Measurements from ENCODE around the gene C11orf21.

The C11orf21 gene

DNA sequence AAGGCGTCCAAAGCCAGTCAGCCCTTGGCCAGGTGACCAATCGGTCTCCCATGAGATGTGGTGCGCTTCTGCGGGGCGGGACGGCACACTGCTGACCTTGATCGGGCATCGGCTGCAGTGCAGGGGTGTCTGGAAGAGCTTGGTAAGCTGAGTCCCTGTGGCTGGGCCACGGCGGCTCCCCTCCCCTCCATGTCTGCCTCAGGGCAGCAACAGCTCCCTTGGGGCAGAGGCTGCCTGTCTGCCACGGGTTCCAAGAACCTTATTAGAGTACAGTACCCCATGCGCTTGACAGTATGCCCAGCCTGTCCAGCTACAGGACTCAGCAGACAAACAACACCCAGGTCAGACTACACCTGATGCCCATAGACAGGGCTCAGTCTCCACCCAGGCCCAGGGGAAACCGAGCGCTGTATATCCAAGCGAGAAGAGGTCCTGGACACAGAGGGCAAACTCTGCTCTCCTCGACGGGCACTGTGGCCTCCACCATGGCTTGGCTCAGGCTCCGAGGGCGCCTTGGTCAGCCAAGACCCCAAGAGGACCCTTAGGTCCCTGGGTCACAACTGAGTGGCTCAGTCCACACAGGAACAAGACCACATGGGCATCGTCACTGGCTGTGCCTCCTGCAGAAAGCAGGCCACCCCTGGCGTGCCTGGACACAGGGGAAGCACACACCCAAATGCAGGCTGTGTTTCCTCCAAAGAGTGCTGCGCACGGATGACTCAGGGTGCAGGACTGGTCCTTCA lies 19.0 kb upstream of the C11orf21 start:
- no peak for DNase-seq

DNA sequence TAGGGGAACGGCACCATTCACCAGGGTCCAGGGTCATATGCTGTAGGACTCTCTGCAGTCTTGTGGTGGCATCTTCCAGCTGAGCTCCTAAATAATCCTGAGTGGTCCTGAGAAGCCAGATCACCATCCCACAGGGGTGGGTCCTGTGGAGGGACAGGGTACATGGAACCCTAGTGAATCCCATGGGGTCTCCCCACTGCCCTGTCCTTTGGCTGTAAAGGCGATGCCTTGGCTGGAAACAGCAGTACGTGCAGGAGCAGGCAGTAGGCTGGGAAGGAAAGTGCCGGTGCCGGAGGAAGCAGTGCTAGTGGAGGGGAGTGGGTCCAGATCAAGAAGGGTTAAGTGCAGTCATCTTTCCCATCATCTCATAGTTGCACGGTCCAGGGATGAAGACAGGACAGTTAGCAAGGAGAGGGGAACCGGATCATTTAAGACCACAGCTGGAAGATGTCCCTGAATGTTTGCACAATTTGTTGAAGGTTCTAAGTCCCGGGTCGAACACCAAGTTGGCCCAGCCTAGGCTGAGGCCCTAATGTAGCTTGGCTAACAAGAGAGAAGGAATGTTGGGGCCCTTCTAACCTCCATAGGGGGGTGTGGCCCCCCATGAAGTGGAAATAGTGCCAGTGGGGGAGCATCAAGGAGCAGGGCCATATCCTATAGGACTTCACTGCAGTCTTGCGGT lies 18.2 kb upstream of the C11orf21 start:
- no peak for DNase-seq

DNA sequence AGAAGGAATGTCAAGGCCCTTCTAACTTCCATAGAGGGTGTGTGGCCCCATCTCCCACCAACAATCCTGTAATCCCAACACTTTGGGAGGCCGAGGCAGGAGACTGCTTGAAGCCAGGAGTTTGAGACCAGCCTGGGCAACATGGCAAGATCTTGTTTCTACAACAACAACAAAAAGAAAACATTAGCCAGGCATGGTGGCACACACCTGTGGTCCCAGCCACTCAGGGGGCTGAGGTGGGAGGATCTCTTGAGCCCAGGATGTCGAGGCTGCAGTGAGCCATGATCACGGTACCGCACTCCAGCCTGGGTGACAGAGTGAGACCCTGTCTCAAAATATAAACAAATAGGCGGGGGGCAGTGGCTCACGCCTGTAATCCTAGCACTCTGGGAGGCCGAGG lies 17.0 kb upstream of the C11orf21 start:
- DNase-seq: no peak

DNA sequence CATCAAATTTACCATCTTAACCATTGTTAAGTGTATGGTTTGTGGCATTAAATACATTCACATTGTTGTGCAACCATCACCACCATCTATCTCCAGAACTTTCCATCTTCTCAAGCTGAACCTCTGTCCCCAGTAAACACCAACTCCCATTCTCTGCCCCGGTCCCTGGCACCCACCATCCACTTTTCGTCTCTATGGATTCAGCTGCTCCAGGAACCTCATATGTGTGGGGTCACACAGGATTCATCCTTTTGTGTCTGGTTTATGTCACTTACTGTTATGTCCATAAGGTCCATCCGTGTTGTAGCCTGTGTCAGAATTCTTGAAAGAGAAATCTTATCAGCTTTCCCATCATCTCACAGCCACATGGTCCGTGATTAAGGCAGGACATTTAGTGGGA lies 16.4 kb upstream of the C11orf21 start:
- no peak for DNase-seq

DNA sequence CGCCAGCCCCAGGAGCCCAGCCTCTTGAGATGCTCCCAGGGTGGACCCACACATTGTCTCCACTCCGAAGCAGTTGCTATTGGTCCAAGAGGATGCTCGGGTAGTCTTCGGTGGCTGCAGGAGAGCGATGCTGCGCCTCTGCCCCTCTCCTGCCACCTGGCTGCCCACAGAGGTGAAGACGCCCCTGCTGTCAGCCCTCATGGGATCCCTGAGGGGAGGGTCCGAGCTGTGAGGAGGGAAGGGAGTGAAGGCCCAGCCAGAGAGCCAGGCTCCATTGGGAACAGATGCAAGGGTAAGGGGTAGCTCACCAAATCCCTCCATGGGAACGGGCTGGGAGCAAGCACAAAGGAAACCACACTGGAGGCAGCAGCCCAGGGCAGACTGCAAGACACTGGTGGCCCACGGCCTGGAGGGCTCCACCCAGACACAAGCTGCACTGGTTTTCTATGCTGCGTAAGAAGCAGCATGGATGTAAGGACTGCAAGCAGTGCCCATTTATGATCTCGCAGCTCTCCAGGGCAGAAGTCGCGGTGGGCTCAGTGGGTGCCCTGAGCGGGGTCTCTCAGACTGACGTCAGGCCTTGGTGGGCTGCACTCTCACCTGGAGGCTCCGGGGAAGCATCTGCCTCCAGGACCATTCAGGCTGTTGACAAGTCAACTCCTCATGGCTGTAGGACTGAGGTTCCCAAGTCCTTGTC lies 15.8 kb upstream of the C11orf21 start:
- no peak for DNase-seq

DNA sequence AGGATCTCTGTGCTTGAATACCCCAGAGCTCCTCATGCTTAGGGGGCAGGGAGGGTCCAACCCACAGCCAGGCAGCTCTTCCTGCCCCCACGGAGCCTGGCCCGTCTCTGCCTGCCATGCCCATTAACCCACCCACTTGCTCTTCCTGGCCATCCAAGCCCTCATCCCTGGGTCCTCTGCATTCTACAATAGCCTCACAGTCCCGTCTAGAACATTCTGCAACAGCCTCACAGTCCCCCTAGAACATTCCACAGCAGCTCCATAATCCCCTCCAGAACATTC lies 15.2 kb upstream of the C11orf21 start:
- no peak for DNase-seq

DNA sequence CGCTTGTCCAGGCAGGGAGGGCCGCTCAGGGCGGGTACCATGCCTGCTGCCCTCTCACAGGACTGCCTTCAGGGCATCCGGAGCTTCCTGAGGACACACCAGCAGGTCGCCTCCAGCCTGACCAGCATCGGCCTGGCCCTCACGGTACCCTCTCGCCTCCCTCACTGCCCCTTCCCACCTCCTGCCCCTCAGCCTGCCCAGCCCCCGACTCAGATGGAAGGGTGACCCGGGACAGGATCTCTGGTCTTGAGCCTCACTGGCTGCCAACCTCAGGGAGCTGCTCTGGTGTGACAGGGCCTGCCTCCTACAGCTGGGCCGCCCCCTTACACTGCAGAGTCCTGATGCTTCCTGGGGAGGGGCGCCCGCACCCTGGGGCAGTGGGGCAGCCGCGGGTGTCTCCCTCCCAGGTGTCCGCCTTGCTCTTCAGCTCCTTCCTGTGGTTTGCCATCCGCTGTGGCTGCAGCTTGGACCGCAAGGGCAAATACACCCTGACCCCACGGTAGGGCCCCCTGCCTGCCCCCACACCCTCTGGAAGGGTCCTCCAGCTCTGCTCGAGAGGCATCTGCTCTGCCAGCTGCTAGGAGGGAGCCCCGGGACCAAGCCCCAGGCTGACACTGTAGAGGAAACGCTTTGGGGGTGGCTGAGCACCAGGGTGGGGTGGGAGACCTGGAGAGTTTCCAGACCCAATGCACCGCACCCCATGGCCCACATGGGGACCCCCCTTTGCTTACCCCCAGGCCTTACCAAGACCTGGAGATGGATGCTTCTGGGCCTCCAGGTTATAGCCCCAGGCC lies 14.6 kb upstream of the C11orf21 start:
- DNase-seq: no peak

DNA sequence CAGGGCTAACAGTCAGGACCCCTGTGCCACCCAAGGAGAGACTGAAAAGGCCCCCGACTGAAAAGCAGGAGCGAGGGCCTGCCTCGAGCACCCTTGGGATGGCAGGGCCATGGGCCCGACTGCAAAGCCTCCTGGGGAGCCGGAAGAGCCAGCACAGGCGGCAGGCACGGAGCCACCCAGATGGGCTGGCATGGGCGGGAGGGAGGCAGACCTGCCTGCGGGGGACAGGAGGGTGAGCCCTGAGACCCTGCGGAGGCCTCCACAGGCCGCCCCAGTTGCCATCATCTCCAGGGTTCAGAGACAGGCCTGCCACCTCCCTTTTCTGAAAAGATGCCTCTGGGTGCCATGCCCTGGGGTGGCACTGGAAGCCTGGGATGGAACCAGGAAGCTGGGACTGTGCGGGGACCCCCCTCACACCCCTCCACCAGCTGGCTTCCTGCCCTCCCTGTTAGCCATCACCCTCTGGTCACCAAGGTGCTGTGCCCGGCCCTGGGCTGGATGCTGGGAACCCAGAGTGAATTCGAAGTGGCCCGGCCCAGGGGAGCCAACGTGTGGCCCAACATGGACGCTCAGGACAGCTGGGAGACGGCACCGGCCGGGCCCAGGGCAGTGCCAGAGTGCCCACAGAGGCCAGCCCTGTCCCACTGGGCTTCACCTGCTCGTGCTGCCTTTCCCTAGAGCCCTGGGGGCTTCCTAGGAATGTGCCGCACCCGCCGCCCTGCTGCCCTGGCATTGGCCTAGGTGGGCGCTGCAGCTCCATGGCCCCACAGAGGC lies 13.9 kb upstream of the C11orf21 start:
- no peak for DNase-seq

DNA sequence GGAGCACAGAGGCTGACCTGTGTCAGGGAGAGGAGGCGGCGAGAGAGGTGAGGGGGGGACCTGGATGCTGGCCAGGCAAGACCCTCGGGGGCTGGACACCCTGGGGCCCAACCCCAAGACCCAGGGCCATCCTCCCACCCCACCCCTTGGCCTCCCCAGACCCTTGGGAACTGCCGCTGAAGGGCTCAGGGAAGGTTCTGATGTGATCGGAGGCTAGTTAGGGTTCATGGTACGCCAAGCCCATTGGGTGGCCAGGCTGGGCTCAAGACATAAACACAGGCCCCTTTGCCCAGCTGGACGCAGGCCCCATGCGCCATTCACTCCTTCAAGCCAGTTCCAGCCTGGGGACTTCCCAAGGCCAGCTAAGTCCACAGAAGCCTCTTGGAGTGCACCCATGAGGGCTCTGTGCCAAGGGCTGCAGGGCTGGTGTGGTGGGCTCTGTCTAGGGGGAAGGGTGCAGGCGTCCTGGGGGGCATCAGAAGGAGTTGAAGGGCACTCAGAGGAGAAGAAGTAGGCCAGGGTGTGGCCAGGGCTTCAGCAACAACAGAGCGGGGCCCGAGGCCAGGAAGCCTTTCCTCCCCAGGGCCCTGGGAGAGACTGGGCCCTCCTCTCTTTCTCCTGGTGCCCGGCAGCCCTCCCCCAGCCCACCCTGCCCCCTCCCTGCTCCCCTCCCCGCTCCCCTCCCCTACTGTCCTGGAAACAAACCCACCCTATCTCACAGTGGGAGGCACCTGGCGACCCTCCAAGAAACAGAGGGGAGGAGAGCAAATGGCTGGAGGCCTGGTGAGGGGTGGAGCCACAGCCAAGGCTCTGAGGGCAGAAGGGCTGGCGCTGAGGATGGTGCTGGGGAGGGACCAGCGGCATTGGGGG lies 13.0 kb upstream of the C11orf21 start:
- no peak for DNase-seq

DNA sequence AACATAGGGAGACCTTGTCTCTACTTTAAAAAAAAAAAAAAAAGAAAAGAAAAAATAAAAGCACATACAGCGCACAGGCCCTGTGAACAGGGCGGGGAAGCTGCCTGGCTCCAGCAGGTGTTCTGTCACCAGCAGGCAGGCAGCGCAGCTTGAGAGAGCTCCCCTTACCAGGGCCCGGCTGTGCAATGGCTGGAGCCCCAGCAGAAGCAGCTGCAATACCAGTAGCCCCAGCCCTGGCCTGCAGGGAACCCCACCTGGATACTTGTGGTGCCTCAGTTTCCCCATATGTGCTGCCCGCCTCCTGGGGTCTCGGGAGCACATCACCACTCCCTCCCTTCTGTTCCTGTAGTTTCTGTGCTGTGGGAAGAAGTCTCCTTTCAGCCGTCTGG lies 12.4 kb upstream of the C11orf21 start:
- no peak for DNase-seq

DNA sequence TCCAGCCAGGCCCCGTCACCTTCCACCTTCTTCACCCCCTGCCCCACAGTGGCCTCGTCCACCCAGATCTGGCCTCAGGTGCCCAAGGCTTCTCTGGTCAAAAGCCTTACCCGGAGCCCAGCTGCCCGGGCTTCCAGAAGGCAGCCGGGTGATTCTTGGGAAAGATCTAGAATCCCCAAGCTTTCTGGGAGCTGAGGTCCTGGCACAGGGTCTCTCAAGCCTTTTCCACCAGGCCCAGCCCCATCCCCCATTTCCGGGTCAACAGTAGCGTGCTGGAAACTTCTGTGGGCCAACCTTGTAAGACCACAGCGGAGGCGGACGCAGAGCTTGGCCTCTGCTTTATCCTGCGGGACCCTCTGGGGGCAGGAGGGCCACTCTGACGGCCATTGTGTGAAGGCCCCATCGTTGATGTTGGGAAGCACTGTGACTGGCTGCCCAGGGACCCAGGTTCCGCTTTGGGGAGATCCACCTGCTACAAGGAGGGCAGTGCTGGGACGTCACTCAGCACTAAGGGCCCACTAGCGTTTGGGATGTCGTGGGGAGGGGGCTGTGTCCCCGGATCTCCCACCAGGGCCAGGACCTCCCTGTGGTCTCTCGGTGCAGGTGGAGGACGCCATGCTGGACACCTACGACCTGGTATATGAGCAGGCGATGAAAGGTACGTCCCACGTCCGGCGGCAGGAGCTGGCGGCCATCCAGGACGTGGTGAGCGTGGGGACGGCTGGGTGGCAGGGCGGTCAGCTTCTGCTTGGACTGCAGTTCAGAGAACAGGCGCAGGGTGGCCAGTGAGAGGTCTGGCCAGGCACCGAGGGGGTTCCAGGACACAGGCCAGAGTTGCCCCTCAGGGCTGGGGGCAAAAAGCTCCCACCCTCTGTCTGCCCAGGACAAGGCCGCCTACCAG lies 11.6 kb upstream of the C11orf21 start:
- DNase-seq: no peak

DNA sequence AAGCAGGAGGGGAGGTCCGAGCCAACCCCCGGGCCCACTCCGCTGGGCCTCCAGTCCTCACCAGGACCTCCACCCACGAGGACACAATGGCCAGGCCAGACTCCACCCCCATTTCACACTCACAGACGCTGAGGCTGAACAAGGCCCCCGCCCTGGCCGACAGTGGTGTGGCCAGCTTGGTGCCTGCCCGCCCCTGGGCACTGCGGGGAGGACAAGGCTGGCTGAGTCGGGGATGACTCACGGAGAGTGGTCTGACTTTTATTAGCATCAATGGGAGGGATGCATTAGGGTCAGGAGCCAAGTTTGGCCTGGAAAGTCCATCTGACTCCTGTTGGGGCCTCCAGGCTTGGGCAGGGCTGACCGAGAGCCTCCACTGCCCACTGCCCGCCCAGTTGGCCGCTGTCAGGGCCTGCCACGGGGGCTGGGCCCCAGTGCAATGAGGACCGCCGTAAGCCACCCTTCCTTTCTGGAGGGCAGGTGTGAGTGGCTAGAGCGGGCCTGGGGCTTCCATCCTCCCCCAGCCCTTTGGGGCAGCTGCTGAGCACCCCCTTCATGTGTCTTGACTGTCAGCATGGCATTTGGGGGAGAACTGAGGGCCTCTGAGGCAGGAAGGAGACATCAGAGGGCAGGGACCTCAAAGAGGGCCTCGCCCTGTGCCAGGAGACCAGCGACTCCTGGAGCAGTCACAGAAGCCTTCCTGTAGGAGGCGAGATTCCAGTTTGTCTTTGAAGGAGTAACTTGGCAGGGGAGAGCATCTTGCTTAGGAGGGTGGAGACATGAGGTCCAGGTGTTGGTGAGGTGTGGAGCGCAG lies 10.7 kb upstream of the C11orf21 start:
- no peak for DNase-seq

DNA sequence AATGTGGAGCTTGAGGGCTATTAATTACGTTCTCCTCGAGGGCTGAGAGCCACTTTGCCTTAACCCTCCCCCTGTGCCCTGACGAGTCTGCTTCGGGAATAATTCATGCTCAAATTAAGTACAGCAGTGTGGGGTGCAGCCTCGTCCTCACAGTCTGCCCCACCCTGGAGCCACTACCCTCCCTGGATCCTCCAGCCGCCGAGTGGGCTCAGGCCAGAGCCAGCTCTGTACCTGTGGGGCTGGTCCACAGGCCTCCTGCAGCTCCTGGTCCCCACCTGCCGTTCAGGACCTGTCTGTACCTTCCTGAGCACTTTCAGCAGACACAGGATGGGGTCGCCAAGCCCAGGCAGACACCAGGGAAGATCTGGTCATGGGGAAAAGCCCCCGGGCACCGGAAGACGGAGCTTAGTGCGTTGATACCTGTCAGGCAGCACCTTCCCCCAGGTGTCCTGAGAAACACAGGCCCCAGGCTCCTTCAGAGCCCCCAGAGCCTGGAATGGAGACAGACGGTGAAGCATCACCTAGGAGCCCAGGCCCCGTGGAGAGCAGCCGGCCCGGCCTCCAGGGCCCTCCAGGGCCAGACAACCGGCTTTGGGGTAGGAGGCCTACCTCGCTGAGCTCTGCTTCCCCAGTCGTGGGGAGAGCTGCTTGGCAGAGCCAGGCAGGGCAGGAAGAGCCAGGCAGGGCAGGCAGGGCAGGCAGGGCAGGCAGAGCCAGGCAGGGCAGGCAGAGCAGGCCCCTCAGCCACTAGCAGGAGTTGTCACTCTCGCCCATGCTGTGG lies 9.8 kb upstream of the C11orf21 start:
- DNase-seq: no peak

DNA sequence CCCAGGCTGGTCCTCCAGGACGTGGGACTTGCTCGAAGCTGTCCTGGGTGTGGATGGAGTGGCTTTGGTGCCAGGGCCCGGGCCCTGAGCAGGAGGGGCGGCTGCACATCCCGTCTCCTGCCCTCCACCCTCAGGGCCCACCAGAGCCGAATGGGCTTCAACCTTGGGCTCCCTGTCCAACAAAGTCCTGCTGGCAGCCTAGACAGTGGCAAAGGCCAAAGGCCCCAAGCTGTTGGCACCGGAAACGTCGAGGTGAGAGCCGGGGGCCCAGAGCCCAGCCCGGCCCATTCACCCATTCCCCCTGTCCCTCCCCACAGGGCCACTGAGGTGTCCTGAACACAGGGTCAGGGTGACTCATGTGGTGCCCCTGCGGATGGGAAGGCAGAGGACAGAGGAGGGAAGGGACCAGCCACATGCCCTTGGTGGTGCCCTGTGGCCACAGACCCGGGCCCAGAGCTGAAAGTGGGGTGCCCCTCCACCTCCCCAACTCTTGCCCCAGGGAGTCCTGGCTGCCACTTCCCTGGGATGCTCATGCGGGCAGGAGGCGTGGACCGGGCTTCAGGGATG lies 9.2 kb upstream of the C11orf21 start:
- DNase-seq: no peak

DNA sequence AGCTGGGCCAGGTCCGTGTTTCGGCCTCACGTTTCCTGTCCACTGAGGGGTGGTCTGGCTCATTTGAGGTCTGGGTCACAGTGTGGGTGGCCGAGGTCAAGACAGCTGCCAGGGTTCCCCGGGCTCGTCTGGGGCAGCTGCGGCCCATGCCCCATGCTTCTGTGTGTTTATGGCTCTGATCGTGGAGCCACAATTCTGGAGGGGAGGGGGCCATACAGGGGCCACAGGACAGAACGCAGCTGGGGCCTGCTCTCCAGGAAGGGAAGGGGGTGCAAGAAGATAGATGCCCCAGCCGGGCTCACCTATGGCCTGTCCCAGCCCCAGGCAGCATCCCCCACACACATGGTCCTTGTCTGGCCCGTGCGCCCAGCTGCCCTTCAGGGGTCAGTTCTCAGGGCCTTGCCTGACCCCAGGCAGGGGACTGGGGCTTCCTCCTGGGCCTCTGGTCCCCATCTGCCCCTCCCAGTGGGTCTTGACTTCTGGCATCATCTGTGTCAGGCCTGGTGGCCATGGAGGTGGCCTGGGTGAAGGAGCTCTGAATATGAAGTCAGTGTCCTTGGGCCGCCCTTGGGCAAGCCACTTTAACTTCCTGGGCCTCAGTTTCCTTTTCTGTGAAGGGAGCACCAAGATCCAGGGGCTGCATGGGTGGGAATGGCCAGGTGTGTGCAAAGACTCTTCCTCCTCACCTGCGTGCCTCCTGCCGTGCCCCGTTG lies 8.5 kb upstream of the C11orf21 start:
- DNase-seq: no peak

DNA sequence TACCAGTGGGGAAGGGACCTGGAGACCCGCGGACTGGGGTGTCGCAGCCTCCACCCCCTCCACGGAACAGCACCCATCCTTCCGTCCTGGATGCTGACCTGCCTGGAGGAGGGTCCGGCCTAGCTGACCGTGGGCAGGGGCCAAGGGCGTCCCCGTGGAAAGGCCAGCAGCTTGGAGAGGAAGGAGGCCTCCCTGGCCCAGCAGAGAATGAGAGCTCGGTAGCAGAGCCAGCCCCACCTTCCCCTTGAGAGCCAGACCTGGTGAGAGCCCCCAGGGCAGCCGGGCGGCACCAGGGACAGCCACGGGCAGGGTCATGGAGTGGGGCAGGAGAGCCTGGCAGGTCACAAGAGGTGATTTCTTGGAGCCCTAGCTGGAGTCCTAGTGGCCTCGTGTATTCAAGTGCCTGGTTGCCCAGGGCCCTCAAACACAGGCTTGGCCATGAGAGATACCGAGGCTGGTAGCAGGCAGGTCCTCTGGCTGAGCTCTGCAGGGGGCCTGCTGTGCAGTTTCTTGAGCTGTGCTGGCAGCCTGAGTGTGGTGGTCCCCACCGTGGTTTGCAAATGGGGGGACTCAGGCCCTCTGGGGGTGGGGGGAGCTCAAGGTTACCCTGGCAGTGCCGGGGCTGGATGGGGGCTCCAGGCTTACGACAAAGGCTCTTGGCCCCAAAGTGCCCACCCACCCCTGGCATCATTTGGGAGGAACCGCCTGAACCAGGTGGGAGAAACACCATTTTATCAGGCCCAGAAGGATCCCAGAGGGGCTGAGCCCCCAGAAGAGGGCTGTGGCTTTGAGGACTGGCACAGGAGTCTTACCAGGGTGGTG lies 7.7 kb upstream of the C11orf21 start:
- DNase-seq: no peak

DNA sequence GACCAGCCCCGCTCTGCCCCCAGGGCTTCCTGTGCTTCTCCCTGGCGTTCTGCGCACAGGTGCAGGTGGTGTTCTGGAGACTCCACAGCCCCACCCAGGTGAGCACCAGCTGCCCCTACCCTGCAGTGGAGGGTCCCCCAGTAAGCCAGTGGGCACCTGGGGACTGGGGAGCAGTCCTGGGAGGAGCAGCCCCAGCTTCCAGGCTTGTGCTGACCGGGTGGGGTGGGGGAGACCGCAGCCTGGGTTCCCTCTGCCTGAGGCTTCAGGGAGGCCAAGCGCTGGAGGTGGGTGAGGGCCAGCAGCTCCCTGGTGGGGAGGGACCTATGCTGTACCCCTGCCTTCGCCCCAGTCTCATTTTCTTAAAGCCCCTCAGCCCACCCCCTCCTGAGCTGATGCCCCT lies 7.0 kb upstream of the C11orf21 start:
- no peak for DNase-seq

Measured in activated gamma-delta T cell (primary cell).